Cardiac fibroblast (primary cell): ENCODE measurements around the gene MYCBPAP.
A peak's percentile ranks its signal among the peaks of the same experiment; 100 is the strongest.

Experiments used
- DNase-seq, 2 donors: peaks; one replicate each; pipeline versions ENCODE4 v3.0.0 to v3.0.0-alpha.2; 2010; ENCODE audit warnings: low read depth in 2 of 2
- H3K4me3 ChIP-seq, 2 donors: replicated peaks in 1 of 2; 1 replicate in 1 of 2; 2 replicates in 1 of 2; pipeline ENCODE4 v1.5.1; 2011; ENCODE audit warnings: low read depth in 2 of 2, low read length in 2 of 2, mild to moderate bottlenecking in 2 of 2, moderate library complexity in 1 of 2
- TF ChIP-seq, protein P1 (sequence below): IDR thresholded peaks from one replicate; pipeline ENCODE4 v1.5.1; 2011; ENCODE audit warnings: low read depth, mild to moderate bottlenecking, low read length, inconsistent platforms

MYCBPAP gene

GRCh38 chr17:50491505-50491904, 16.7 kb upstream of the MYCBPAP start:
- TF ChIP-seq, protein P1, sequence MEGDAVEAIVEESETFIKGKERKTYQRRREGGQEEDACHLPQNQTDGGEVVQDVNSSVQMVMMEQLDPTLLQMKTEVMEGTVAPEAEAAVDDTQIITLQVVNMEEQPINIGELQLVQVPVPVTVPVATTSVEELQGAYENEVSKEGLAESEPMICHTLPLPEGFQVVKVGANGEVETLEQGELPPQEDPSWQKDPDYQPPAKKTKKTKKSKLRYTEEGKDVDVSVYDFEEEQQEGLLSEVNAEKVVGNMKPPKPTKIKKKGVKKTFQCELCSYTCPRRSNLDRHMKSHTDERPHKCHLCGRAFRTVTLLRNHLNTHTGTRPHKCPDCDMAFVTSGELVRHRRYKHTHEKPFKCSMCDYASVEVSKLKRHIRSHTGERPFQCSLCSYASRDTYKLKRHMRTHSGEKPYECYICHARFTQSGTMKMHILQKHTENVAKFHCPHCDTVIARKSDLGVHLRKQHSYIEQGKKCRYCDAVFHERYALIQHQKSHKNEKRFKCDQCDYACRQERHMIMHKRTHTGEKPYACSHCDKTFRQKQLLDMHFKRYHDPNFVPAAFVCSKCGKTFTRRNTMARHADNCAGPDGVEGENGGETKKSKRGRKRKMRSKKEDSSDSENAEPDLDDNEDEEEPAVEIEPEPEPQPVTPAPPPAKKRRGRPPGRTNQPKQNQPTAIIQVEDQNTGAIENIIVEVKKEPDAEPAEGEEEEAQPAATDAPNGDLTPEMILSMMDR = no peak
- no peak overlapping the region for H3K4me3 ChIP-seq
- no peak for DNase-seq

- no peak for DNase-seq
- TF ChIP-seq, protein P1 = no peak
- H3K4me3 ChIP-seq = no peak overlapping the region
These were observed 16.0 kb upstream of the MYCBPAP start for GRCh38 chr17:50492214-50492613.

GRCh38 chr17:50493744-50494143, 14.5 kb upstream of the MYCBPAP start:
- TF ChIP-seq, protein P1 = no peak
- H3K4me3 ChIP-seq = no peak overlapping the region
- no peak for DNase-seq

- TF ChIP-seq, protein P1 = no peak
- DNase-seq = no peak
- H3K4me3 ChIP-seq = no peak overlapping the region
These were observed 12.9 kb upstream of the MYCBPAP start for GRCh38 chr17:50495217-50495823.

DNA sequence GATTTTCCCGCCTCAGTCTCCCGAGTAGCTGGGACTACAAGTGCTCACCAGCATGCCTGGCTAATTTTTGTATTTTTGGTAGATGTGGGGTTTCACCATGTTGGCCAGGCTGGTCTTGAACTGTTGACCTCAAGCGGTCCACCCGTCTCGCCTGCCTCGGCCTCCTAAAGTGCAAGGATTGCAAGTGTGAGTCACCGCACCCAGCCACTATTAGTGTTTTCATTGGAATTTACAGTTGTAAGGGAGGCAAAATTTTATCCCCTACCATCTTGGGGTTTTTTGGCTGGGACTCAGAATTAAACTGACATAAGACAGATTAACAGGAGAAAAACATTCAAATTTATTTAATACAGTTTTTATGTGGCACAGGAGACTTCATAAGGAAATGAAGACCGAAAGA, 12.3 kb upstream of the MYCBPAP start:
- DNase-seq = peak in 1 of 2 donors; percentile 52
- no peak overlapping the region for H3K4me3 ChIP-seq
- TF ChIP-seq, protein P1 = no peak

- no peak overlapping the region for H3K4me3 ChIP-seq
- TF ChIP-seq, protein P1 = no peak
- no peak for DNase-seq
These were observed 10.0 kb upstream of the MYCBPAP start for GRCh38 chr17:50498021-50498874.
